Testis (tissue), 2 donors: ENCODE measurements around the gene NAP1L5.

Experiments used
- CTCF ChIP-seq, 3 experiments: fragments of 450-650 bp in 2 of 3; fragments of 200-600 bp in 1 of 3; sonication (generic) in 1 of 3; IDR thresholded peaks; one replicate each; pipeline ENCODE4 v1.5.1; 2016 to 2019; ENCODE audit warnings: antibody characterized with exemption in 3 of 3, mild to moderate bottlenecking in 2 of 3, moderate library complexity in 1 of 3
- POLR2A ChIP-seq: fragments of 450-650 bp; IDR thresholded peaks from one replicate; pipeline ENCODE4 v1.6.1; 2017; ENCODE audit warnings: antibody characterized with exemption, mild to moderate bottlenecking, moderate library complexity

- TF ChIP-seq CTCF (IDR thresholded peaks at IDR 0.05) (no peak), POLR2A (no peak)
These were observed 16.4 kb downstream of the NAP1L5 start for GRCh38 chr4:88681209-88681608.
